ENCODE measurements around the gene TBKBP1. TPM values are rescaled to one million over a fixed set of nuclear protein-coding genes. Genes with fewer than 3 reads are reported as not detected.

Gene TBKBP1
- total RNA-seq, 3 donors from 2014 or later = 4.5 to 11.5 (median 8.3) TPM

DNA sequence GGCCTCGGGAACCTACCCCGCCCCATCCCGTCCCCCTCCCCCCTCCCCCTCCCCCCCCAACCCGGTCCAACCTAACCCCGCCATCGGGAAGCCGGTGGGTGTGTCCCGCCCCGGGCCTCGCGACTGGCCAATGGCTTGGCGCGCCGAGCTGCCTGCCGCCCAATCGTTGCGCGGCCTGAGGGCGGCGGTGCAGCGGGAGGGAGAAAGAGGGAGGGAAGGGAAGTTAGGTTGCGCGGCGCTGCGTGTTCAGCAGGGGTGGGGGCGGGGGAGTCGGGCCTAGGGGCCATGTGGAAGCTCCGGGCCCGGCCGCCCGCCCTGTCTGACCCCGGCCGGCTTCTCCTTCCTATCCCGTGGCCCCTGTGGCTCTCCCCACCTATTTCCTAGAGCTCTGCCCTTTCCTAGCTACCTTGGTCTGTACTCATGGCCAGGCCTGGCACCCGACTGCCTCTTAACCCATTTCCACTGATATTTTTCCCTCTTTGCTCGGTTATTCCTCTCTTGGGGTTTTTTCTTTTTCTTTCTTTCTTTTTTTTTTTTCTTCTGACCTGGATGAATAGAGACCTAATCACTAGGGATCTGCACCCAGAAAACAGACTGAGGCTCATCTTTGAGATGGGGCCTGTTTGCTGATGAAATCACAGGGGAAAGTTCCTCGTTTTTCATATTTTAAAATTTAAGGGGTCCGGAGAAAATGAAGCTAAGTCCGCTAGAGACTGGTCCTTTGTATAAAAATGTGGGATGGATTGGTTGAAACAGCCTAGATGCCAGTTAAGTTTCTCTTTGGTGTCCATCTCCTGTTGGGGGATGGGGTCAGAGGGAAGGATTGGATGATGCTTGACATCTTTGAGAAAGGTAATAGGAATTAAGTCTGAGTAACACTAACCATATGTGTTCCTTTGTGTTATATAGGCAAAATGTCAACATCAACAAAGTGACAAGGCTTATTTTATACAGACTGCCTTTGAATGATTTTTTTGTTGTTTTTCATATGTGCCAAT, 43.1 kb upstream of the TBKBP1 start:
- DNase-seq (ENCODE audit: low spot score in 2 of 2) = peak; percentile 94 to 96
- H3K4me1 ChIP-seq = peaks cover 0 to 7% of the 10 kb centered on the region in 2 donors
- no peak for TF ChIP-seq POLR2A (IDR thresholded peaks at IDR 0.05)
- H3K4me3 ChIP-seq = peak overlapping the region; percentile 90 to 95 (median 93)
- peak overlapping the region; percentile 87 to 93 for H3K27ac ChIP-seq
- H3K36me3 ChIP-seq = no peaks in the 10 kb centered on the region
- H3K9me3 ChIP-seq = no peaks in the 10 kb centered on the region
- intact Hi-C loops (cut with DNase I; ENCODE audit: low total_unique reads) = no loop called here
- H3K27me3 ChIP-seq = no peaks in the 10 kb centered on the region

DNA sequence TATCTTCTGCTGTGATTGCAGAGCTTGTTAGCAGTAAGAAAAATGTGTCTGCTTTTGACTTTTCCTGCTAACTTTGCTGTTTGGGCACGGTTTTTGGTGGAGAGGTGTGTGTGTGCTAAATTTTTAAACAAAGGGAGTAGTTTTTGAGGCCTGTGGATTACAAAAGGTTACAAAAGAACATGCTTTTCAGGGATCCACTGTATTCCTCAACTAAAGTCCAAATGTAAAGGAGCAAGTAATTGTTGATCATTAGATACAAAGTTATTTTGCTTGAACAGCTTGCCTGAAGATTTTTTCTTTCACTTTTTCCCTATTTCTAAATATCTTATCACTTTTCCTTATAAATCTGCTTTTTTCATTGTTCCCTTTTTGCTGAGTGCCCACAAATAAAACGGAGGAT, 42.3 kb upstream of the TBKBP1 start:
- intact Hi-C loops (cut with DNase I; ENCODE audit: low total_unique reads) = no loop called here
- Histone ChIP-seq H3K27me3 (no peaks in the 10 kb centered on the region), H3K36me3 (no peaks in the 10 kb centered on the region), H3K4me3 (peak overlapping the region in 1 of 3 donors; percentile 90), H3K4me1 (peaks cover 0 to 7% of the 10 kb centered on the region in 2 donors), H3K27ac (no peak overlapping the region), H3K9me3 (no peaks in the 10 kb centered on the region)
- DNase-seq (ENCODE audit: low spot score in 2 of 2) = no peak
- no peak for TF ChIP-seq POLR2AphosphoS5 (IDR thresholded peaks at IDR 0.05)
- no peak for TF ChIP-seq POLR2A (IDR thresholded peaks at IDR 0.05)
- TF ChIP-seq, protein P1, sequence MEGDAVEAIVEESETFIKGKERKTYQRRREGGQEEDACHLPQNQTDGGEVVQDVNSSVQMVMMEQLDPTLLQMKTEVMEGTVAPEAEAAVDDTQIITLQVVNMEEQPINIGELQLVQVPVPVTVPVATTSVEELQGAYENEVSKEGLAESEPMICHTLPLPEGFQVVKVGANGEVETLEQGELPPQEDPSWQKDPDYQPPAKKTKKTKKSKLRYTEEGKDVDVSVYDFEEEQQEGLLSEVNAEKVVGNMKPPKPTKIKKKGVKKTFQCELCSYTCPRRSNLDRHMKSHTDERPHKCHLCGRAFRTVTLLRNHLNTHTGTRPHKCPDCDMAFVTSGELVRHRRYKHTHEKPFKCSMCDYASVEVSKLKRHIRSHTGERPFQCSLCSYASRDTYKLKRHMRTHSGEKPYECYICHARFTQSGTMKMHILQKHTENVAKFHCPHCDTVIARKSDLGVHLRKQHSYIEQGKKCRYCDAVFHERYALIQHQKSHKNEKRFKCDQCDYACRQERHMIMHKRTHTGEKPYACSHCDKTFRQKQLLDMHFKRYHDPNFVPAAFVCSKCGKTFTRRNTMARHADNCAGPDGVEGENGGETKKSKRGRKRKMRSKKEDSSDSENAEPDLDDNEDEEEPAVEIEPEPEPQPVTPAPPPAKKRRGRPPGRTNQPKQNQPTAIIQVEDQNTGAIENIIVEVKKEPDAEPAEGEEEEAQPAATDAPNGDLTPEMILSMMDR (IDR thresholded peaks at IDR 0.05) = no peak

DNA sequence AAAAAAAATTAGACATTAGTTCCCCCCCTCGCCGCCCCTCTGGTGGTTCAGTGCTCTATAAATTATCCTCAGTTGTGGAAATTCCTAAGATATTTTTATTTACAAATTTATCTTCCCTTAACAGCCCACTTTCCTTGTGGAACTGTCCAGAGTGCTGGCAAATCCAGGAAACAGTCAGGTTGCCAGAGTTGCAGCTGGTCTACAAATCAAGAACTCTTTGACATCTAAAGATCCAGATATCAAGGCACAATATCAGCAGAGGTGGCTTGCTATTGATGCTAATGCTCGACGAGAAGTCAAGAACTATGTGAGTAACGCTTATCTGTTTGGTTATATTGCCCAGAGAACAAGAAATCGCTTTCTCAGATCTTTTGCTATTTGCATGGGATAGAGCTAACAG, 41.4 kb upstream of the TBKBP1 start:
- H3K4me1 ChIP-seq = peaks cover 0 to 7% of the 10 kb centered on the region in 2 donors
- TF ChIP-seq POLR2A (IDR thresholded peaks at IDR 0.05) = no peak
- TF ChIP-seq POLR2AphosphoS5 (IDR thresholded peaks at IDR 0.05) = no peak
- TF ChIP-seq, protein P1 (IDR thresholded peaks at IDR 0.05) = no peak
- no peaks in the 10 kb centered on the region for H3K27me3 ChIP-seq
- no peak for DNase-seq (ENCODE audit: low spot score in 2 of 2)
- H3K4me3 ChIP-seq = no peak overlapping the region
- no peaks in the 10 kb centered on the region for H3K9me3 ChIP-seq
- intact Hi-C loops (cut with DNase I; ENCODE audit: low total_unique reads) = no loop called here
- H3K36me3 ChIP-seq = no peaks in the 10 kb centered on the region
- no peak overlapping the region for H3K27ac ChIP-seq

DNA sequence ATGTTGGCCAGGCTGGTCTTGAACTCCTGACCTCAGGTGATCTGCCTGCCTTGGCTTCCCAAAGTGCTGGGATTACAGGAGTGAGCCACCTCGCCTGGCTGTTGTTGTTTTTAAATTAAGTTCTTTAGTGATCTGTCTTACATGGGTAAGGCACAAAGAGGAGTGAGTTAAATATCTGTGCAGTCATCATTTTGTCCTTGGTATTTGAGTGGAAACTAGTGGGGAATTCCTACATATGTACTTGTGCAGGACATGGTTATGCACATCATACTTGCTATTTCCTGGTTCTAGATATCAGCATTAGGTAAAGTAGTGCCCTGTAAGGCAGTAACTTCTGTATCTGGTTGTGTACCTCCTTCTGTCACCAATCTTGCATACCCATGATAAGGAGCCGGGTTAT, 40.5 kb upstream of the TBKBP1 start:
- no peak for DNase-seq (ENCODE audit: low spot score in 2 of 2)
- Histone ChIP-seq H3K27me3 (no peaks in the 10 kb centered on the region), H3K36me3 (peaks cover 2% of the 10 kb centered on the region), H3K4me1 (peaks cover 0 to 7% of the 10 kb centered on the region in 2 donors), H3K9me3 (no peaks in the 10 kb centered on the region), H3K4me3 (no peak overlapping the region), H3K27ac (no peak overlapping the region)
- TF ChIP-seq POLR2A (IDR thresholded peaks at IDR 0.05) (no peak), POLR2AphosphoS5 (IDR thresholded peaks at IDR 0.05) (no peak)
- TF ChIP-seq, protein P1 (IDR thresholded peaks at IDR 0.05) = no peak
- intact Hi-C loops (cut with DNase I; ENCODE audit: low total_unique reads) = no loop called here

DNA sequence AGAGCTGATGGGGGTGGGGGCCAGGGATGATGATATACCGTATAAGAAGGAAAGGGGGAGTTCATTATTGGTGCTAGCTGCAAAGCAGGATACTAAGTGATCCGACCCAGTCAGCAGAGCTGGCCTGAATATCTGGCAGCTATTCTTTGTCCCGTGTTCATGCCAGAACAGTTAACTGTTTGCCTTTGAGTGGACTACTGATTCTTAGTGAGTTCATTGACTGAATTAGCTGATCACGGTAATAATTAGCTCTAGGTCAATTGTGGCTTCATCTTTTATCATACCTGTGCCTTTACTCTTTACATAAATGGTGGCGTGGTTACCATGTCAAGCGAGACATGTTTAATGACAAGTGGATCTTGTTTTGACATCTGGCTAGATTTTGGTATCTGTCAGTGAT, 39.0 kb upstream of the TBKBP1 start:
- H3K4me3 ChIP-seq = peak overlapping the region in 1 of 3 donors; percentile 13
- H3K9me3 ChIP-seq = no peaks in the 10 kb centered on the region
- TF ChIP-seq POLR2AphosphoS5 (IDR thresholded peaks at IDR 0.05) = no peak
- TF ChIP-seq POLR2A (IDR thresholded peaks at IDR 0.05) = no peak
- TF ChIP-seq, protein P1 (IDR thresholded peaks at IDR 0.05) = no peak
- peaks cover 0 to 7% of the 10 kb centered on the region in 2 donors for H3K4me1 ChIP-seq
- H3K27ac ChIP-seq = no peak overlapping the region
- H3K36me3 ChIP-seq = peaks cover 5% of the 10 kb centered on the region
- DNase-seq (ENCODE audit: low spot score in 2 of 2) = no peak
- intact Hi-C loops (cut with DNase I; ENCODE audit: low total_unique reads) = no loop called here
- H3K27me3 ChIP-seq = no peaks in the 10 kb centered on the region

Data from breast epithelium (tissue), 4 donors.